ENCODE measurements around the gene HTT. TPM values are rescaled to one million over a fixed set of nuclear protein-coding genes. Genes with fewer than 3 reads are reported as not detected.

HTT gene
- total and polyA plus RNA-seq, 9 of the 15 experiments (the other 6 are each of a cell fraction or from before 2014, with no cell fraction given), result 0.66 to 31.6 (median 14.7) TPM

DNA sequence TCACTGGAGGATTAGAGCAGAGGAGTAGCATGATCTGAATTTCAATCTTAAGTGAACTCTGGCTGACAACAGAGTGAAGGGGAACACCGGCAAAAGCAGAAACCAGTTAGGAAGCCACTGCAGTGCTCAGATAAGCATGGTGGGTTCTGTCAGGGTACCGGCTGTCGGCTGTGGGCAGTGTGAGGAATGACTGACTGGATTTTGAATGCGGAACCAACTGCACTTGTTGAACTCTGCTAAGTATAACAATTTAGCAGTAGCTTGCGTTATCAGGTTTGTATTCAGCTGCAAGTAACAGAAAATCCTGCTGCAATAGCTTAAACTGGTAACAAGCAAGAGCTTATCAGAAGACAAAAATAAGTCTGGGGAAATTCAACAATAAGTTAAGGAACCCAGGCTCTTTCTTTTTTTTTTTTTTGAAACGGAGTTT is 5.2 kb downstream of the HTT start (continued):
- no peak for TF ChIP-seq PATZ1 (CRISPR knock-in tag; IDR thresholded peaks at IDR 0.05; ENCODE audit: borderline replicate concordance)
- TF ChIP-seq CHD2 (IDR thresholded peaks at IDR 0.05; ENCODE audit: low read depth, low read length), result no peak
- no peak for TF ChIP-seq FOXA1 (IDR thresholded peaks at IDR 0.05; ENCODE audit: borderline replicate concordance)
- TF ChIP-seq, protein P1, sequence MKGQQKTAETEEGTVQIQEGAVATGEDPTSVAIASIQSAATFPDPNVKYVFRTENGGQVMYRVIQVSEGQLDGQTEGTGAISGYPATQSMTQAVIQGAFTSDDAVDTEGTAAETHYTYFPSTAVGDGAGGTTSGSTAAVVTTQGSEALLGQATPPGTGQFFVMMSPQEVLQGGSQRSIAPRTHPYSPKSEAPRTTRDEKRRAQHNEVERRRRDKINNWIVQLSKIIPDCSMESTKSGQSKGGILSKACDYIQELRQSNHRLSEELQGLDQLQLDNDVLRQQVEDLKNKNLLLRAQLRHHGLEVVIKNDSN (CRISPR knock-in tag; IDR thresholded peaks at IDR 0.05), result no peak
- no peak for TF ChIP-seq ZNF589 (CRISPR knock-in tag; IDR thresholded peaks at IDR 0.05; ENCODE audit: low read depth)
- no peak for TF ChIP-seq ZNF398 (CRISPR knock-in tag; IDR thresholded peaks at IDR 0.05)
- TF ChIP-seq U2AF2 (optimal IDR thresholded peaks at IDR 0.05; ENCODE audit: low read depth, low read length), result no peak
- TF ChIP-seq ZNF197 (CRISPR knock-in tag; IDR thresholded peaks at IDR 0.05; ENCODE audit: low read depth), result 0 out of 2 replicates have a peak, but pooled peaks have one; percentile 50
- TF ChIP-seq SRF (CRISPR knock-in tag; IDR thresholded peaks at IDR 0.05), result no peak
- no peak for TF ChIP-seq MEF2D (tag; conservative IDR thresholded peaks at IDR 0.05; ENCODE audit: low read depth)
- TF ChIP-seq ZNF764 (CRISPR knock-in tag; IDR thresholded peaks at IDR 0.05; ENCODE audit: low read depth), result no peak
- no peak for TF ChIP-seq NONO (IDR thresholded peaks at IDR 0.05; ENCODE audit: low read depth in 2 of 2, low read length in 1 of 2)
- TF ChIP-seq HNRNPK (IDR thresholded peaks at IDR 0.05; ENCODE audit: low read depth, low read length, poor library complexity, severe bottlenecking), result no peak
- TF ChIP-seq, protein P2, sequence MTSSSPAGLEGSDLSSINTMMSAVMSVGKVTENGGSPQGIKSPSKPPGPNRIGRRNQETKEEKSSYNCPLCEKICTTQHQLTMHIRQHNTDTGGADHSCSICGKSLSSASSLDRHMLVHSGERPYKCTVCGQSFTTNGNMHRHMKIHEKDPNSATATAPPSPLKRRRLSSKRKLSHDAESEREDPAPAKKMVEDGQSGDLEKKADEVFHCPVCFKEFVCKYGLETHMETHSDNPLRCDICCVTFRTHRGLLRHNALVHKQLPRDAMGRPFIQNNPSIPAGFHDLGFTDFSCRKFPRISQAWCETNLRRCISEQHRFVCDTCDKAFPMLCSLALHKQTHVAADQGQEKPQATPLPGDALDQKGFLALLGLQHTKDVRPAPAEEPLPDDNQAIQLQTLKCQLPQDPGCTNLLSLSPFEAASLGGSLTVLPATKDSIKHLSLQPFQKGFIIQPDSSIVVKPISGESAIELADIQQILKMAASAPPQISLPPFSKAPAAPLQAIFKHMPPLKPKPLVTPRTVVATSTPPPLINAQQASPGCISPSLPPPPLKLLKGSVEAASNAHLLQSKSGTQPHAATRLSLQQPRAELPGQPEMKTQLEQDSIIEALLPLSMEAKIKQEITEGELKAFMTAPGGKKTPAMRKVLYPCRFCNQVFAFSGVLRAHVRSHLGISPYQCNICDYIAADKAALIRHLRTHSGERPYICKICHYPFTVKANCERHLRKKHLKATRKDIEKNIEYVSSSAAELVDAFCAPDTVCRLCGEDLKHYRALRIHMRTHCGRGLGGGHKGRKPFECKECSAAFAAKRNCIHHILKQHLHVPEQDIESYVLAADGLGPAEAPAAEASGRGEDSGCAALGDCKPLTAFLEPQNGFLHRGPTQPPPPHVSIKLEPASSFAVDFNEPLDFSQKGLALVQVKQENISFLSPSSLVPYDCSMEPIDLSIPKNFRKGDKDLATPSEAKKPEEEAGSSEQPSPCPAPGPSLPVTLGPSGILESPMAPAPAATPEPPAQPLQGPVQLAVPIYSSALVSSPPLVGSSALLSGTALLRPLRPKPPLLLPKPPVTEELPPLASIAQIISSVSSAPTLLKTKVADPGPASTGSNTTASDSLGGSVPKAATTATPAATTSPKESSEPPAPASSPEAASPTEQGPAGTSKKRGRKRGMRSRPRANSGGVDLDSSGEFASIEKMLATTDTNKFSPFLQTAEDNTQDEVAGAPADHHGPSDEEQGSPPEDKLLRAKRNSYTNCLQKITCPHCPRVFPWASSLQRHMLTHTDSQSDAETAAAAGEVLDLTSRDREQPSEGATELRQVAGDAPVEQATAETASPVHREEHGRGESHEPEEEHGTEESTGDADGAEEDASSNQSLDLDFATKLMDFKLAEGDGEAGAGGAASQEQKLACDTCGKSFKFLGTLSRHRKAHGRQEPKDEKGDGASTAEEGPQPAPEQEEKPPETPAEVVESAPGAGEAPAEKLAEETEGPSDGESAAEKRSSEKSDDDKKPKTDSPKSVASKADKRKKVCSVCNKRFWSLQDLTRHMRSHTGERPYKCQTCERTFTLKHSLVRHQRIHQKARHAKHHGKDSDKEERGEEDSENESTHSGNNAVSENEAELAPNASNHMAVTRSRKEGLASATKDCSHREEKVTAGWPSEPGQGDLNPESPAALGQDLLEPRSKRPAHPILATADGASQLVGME (CRISPR knock-in tag; IDR thresholded peaks at IDR 0.05), result no peak
- no peak for TF ChIP-seq ZNF586 (CRISPR knock-in tag; conservative IDR thresholded peaks at IDR 0.05)
- no peak for TF ChIP-seq POLR2G (IDR thresholded peaks at IDR 0.05; ENCODE audit: low read depth, low read length)
- TF ChIP-seq POLR2B (IDR thresholded peaks at IDR 0.05; ENCODE audit: low read depth, partially characterized antibody), result no peak
- no peak for TF ChIP-seq GABPB2 (CRISPR knock-in tag; conservative IDR thresholded peaks at IDR 0.05)
